Measurements from ENCODE around the gene DAB2IP. TPM values are rescaled to one million over a fixed set of nuclear protein-coding genes. Genes with fewer than 3 reads are reported as not detected.

Gene DAB2IP
- total RNA-seq, 4 donors from 2014 or later, result 19.2 to 45.4 (median 34.8) TPM

- ATAC-seq (ENCODE audit: low FRiP score) (no peak), DNase-seq (ENCODE audit: low spot score) (no peak)
- TF ChIP-seq, protein P1, sequence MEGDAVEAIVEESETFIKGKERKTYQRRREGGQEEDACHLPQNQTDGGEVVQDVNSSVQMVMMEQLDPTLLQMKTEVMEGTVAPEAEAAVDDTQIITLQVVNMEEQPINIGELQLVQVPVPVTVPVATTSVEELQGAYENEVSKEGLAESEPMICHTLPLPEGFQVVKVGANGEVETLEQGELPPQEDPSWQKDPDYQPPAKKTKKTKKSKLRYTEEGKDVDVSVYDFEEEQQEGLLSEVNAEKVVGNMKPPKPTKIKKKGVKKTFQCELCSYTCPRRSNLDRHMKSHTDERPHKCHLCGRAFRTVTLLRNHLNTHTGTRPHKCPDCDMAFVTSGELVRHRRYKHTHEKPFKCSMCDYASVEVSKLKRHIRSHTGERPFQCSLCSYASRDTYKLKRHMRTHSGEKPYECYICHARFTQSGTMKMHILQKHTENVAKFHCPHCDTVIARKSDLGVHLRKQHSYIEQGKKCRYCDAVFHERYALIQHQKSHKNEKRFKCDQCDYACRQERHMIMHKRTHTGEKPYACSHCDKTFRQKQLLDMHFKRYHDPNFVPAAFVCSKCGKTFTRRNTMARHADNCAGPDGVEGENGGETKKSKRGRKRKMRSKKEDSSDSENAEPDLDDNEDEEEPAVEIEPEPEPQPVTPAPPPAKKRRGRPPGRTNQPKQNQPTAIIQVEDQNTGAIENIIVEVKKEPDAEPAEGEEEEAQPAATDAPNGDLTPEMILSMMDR (IDR thresholded peaks at IDR 0.05), result no peak
These were observed 107.3 kb downstream of the DAB2IP start for GRCh38 chr9:121758693-121759092.

DNA sequence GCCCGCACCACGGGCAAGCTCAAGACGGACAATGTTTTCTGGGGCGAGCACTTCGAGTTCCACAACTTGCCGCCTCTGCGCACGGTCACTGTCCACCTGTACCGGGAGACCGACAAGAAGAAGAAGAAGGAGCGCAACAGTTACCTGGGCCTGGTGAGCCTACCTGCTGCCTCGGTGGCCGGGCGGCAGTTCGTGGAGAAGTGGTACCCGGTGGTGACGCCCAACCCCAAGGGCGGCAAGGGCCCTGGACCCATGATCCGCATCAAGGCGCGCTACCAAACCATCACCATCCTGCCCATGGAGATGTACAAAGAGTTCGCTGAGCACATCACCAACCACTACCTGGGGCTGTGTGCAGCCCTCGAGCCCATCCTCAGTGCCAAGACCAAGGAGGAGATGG, 108.6 kb downstream of the DAB2IP start:
- no peak for ATAC-seq (ENCODE audit: low FRiP score)
- TF ChIP-seq, protein P1 (IDR thresholded peaks at IDR 0.05), result no peak
- no peak for DNase-seq (ENCODE audit: low spot score)

GRCh38 chr9:121760571-121760970, 109.1 kb downstream of the DAB2IP start:
- DNase-seq (ENCODE audit: low spot score) (no peak), ATAC-seq (ENCODE audit: low FRiP score) (no peak)

GRCh38 chr9:121763131-121763530, 111.7 kb downstream of the DAB2IP start:
- ATAC-seq (ENCODE audit: low FRiP score), result no peak
- TF ChIP-seq, protein P1 (IDR thresholded peaks at IDR 0.05), result no peak
- no peak for DNase-seq (ENCODE audit: low spot score)

More at GRCh38 chr9:121760571-121760970, 109.1 kb downstream of the DAB2IP start:
- TF ChIP-seq, protein P1 (IDR thresholded peaks at IDR 0.05), result no peak

DNA sequence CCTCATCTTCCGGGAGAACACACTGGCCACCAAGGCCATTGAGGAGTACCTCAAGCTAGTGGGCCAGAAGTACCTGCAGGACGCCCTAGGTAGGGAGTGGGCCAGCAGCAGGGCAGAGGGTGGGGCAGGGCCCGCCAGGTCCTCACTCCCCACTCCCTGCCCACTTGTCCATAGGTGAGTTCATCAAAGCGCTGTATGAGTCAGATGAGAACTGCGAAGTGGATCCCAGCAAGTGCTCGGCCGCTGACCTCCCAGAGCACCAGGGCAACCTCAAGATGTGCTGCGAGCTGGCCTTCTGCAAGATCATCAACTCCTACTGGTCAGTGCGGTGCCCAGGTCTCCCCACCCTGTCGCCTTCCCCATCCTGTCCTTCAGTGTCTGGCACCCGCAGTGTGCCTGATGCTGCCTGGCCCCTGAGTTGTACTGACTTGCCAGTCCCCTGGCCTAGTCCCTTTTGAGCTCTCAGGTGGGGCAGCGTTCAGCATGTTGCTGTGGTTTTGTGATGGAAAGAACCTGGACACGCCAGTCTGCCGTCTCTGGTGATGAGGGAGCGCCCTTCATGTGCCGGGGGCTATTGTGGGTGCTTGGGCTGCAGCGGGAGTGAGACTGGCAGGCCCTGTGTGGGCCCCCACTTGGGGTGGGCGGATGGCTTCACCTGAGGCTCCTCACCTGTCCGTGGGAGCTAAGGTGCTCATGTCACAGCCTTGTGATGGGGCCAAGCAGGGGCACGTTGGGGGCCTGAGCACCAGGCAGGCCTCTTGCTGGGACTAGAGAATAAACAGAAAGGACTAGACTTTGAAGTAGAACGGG, 112.3 kb downstream of the DAB2IP start:
- DNase-seq (ENCODE audit: low spot score) (no peak), ATAC-seq (ENCODE audit: low FRiP score) (no peak)
- TF ChIP-seq, protein P1 (IDR thresholded peaks at IDR 0.05), result no peak

GRCh38 chr9:121764371-121764730, 112.9 kb downstream of the DAB2IP start:
- ATAC-seq (ENCODE audit: low FRiP score) (no peak), DNase-seq (ENCODE audit: low spot score) (no peak)
- TF ChIP-seq, protein P1 (IDR thresholded peaks at IDR 0.05), result no peak

All from omental fat pad (tissue), 4 donors.